CD4-positive, alpha-beta T cell treated with Interleukin-1 beta for 1 hour (primary cell): Measurements from ENCODE around the gene FER1L5.

Experiments used
- DNase-seq, 2 donors: peaks; one replicate each; pipeline ENCODE4 v3.0.0-alpha.2; 2020 to 2022

The FER1L5 gene

GRCh38 chr2:96753661-96754282, 111.2 kb downstream of the FER1L5 start:
- DNase-seq, result no peak

GRCh38 chr2:96754317-96754716, 111.8 kb downstream of the FER1L5 start:
- no peak for DNase-seq
